ENCODE data around the gene KIRREL2.
"Not testable (repeated sequence)": the region's sequence is repeated elsewhere in the genome, so short reads cannot be mapped to it uniquely, and the experiment has no call there.

The KIRREL2 gene

GRCh38 chr19:35824150-35824549, 32.6 kb upstream of the KIRREL2 start:
- H3K9me3 ChIP-seq: no peaks in the 10 kb centered on the region
- H3K4me3 ChIP-seq (ENCODE audit: low read depth in 1 of 2, low read length in 1 of 2): no peak overlapping the region
- peaks cover 56% of the 10 kb centered on the region for H3K27me3 ChIP-seq
- no peaks in the 10 kb centered on the region for H3K36me3 ChIP-seq
- TF ChIP-seq CTCF (IDR thresholded peaks at IDR 0.05): no peak
- no peaks in the 10 kb centered on the region for H3K4me1 ChIP-seq (ENCODE audit: control insufficient read depth in 1 of 2, insufficient read depth in 1 of 2, low read depth in 1 of 2, low read length in 1 of 2)
- H3K27ac ChIP-seq: no peak overlapping the region

- H3K27ac ChIP-seq: no peak overlapping the region
- H3K4me3 ChIP-seq (ENCODE audit: low read depth in 1 of 2, low read length in 1 of 2): no peak overlapping the region
- no peaks in the 10 kb centered on the region for H3K4me1 ChIP-seq (ENCODE audit: control insufficient read depth in 1 of 2, insufficient read depth in 1 of 2, low read depth in 1 of 2, low read length in 1 of 2)
- TF ChIP-seq CTCF (IDR thresholded peaks at IDR 0.05): no peak
- H3K9me3 ChIP-seq: no peaks in the 10 kb centered on the region
- H3K36me3 ChIP-seq: no peaks in the 10 kb centered on the region
- peaks cover 65% of the 10 kb centered on the region for H3K27me3 ChIP-seq
These were observed 27.9 kb upstream of the KIRREL2 start for GRCh38 chr19:35828692-35829301.

- H3K4me1 ChIP-seq (ENCODE audit: control insufficient read depth in 1 of 2, insufficient read depth in 1 of 2, low read depth in 1 of 2, low read length in 1 of 2): no peaks in the 10 kb centered on the region
- peaks cover 69% of the 10 kb centered on the region for H3K27me3 ChIP-seq
These were observed 25.7 kb upstream of the KIRREL2 start for GRCh38 chr19:35830986-35831385.

GRCh38 chr19:35832054-35832453, 24.7 kb upstream of the KIRREL2 start:
- Histone ChIP-seq H3K27me3 (peaks cover 67% of the 10 kb centered on the region), H3K4me1 (ENCODE audit: control insufficient read depth in 1 of 2, insufficient read depth in 1 of 2, low read depth in 1 of 2, low read length in 1 of 2) (no peaks in the 10 kb centered on the region), H3K27ac (no peak overlapping the region), H3K4me3 (ENCODE audit: low read depth in 1 of 2, low read length in 1 of 2) (no peak overlapping the region), H3K36me3 (no peaks in the 10 kb centered on the region), H3K9me3 (no peaks in the 10 kb centered on the region)
- no peak for TF ChIP-seq CTCF (IDR thresholded peaks at IDR 0.05)

More at GRCh38 chr19:35830986-35831385, 25.7 kb upstream of the KIRREL2 start:
- Histone ChIP-seq H3K36me3 (no peaks in the 10 kb centered on the region), H3K27ac (no peak overlapping the region), H3K9me3 (no peaks in the 10 kb centered on the region), H3K4me3 (ENCODE audit: low read depth in 1 of 2, low read length in 1 of 2) (no peak overlapping the region)
- no peak for TF ChIP-seq CTCF (IDR thresholded peaks at IDR 0.05)

- no peak overlapping the region for H3K4me3 ChIP-seq (ENCODE audit: low read depth in 1 of 2, low read length in 1 of 2)
- no peak for TF ChIP-seq CTCF (IDR thresholded peaks at IDR 0.05)
- H3K4me1 ChIP-seq (ENCODE audit: control insufficient read depth in 1 of 2, insufficient read depth in 1 of 2, low read depth in 1 of 2, low read length in 1 of 2): no peaks in the 10 kb centered on the region
- no peaks in the 10 kb centered on the region for H3K9me3 ChIP-seq
- no peaks in the 10 kb centered on the region for H3K36me3 ChIP-seq
- no peak overlapping the region for H3K27ac ChIP-seq
- peaks cover 61% of the 10 kb centered on the region for H3K27me3 ChIP-seq
These were observed 22.7 kb upstream of the KIRREL2 start for GRCh38 chr19:35833972-35834371.

- not testable (repeated sequence) for H3K9me3 ChIP-seq; H3K27ac ChIP-seq; H3K4me1 ChIP-seq (ENCODE audit: control insufficient read depth in 1 of 2, insufficient read depth in 1 of 2, low read depth in 1 of 2, low read length in 1 of 2); H3K36me3 ChIP-seq; H3K4me3 ChIP-seq (ENCODE audit: low read depth in 1 of 2, low read length in 1 of 2)
- H3K27me3 ChIP-seq: peaks cover 64% of the 10 kb centered on the region
These were observed 20.6 kb upstream of the KIRREL2 start for GRCh38 chr19:35836096-35836495.

Data from neutrophil (primary cell).